Superior temporal gyrus (tissue), 1 donor: ENCODE data around the gene KRR1.
"Not testable (repeated sequence)": the region's sequence is repeated elsewhere in the genome, so short reads cannot be mapped to it uniquely, and the experiment has no call there.

Source experiments
- DNase-seq: peaks from one replicate; pipeline ENCODE4 v3.0.0-alpha.2; 2016; ENCODE audit errors: extremely low spot score

The KRR1 gene

GRCh38 chr12:75477137-75477536 lies 34.3 kb downstream of the KRR1 start:
- DNase-seq, result no peak

DNA sequence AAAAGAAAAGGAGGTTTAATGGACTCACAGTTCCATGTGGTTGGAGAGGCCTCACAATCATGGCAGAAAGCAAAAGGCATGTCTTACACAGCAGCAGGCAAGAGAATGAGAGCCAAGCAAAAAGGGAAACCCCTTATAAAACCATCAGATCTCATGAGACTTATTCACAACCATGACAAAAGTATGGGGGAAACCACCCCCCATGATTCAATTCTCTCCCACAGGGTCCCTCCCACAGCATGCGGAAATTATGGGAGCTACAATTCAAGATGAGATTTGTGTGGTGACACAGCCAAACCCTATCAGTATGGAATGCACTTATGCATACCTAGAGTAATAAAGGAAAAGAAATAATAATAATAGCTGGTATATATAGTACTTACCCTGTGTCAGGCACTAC lies 35.3 kb downstream of the KRR1 start:
- DNase-seq, result no peak

GRCh38 chr12:75474116-75474515 lies 37.3 kb downstream of the KRR1 start:
- DNase-seq, result no peak

GRCh38 chr12:75471902-75472890 lies 39.2 kb downstream of the KRR1 start:
- no peak for DNase-seq

DNA sequence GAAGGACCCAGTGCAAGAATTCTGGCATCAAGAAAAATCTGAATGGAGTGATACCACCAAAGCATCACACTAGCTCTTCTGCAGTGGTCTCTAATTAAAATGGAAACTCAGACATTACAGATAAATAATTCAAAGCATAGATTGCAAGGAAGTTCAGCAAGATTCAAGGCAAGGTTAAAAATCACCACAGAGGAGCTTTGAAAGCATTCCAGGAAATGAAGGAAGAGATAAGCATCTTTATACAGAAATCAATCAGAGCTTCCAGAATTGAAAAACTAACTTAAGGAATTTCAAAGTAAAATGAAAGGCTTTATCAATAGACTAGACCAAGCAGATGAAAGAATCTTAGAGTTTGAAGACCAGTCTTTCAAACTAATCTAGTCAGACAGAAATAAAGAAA lies 51.2 kb downstream of the KRR1 start:
- no peak for DNase-seq

- DNase-seq, result no peak
Measured at GRCh38 chr12:75459755-75460154, 51.7 kb downstream of the KRR1 start.

GRCh38 chr12:75457866-75458265 lies 53.5 kb downstream of the KRR1 start:
- DNase-seq, result not testable (repeated sequence)

DNA sequence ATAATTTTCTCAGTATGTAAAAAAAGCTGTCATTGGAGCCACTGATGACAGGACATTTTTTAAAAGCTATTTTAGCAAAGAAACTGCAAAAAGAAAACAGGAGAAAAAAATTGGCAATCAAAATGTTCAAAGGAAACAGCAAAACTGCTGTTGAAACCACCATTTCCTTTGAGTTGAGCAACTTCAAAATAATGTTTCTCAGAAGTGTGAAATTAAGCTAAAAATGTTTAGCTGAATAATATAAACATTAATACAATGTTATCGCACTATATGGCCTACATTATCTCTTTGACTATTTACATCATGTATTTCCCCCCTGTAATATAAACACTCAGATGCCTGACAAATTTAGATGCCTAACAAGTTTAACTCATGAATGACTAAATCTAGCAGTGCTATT lies 54.2 kb downstream of the KRR1 start:
- DNase-seq, result no peak

DNA sequence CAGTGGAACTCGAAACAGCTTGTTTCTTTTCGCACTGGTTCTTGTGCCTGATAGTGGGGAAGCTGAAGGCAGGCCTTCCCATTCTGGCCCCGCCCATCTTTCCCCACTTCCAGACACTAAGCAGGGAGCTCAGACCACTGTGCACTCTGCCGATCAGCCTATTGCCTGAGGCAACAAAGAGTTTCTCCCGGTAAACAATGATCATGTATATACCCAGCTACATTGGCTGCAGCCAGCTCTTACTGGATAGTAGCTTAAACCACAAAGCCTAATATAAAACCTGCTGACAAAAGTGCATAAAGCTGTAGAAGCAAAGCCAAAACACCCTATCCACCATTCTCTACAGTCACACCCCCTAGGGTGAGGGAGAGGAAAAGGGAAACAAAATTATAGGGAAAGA lies 55.6 kb downstream of the KRR1 start:
- DNase-seq, result no peak

- no peak for DNase-seq
Measured at GRCh38 chr12:75452675-75453330, 58.6 kb downstream of the KRR1 start.

GRCh38 chr12:75447691-75448393 lies 63.6 kb downstream of the KRR1 start:
- no peak for DNase-seq

DNA sequence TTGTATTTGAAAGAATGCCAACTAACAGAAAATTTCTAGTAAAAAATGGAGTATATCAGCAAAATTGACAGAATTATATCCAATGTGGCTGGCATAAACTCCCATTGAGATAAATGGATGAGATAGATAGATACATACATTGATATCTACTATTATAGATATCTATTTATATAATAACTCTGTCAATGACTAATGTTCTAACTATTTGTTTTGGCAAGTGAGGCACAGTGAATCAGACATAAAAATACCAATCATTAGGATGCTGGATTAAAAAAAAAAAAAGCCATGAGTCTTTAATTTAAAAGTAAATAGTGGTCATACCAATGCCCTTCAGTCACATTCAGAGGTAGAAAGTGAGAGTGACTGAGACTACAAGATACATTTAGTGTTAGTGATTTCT lies 64.6 kb downstream of the KRR1 start:
- DNase-seq, result no peak

GRCh38 chr12:75445137-75445507 lies 66.3 kb downstream of the KRR1 start:
- not testable (repeated sequence) for DNase-seq

DNA sequence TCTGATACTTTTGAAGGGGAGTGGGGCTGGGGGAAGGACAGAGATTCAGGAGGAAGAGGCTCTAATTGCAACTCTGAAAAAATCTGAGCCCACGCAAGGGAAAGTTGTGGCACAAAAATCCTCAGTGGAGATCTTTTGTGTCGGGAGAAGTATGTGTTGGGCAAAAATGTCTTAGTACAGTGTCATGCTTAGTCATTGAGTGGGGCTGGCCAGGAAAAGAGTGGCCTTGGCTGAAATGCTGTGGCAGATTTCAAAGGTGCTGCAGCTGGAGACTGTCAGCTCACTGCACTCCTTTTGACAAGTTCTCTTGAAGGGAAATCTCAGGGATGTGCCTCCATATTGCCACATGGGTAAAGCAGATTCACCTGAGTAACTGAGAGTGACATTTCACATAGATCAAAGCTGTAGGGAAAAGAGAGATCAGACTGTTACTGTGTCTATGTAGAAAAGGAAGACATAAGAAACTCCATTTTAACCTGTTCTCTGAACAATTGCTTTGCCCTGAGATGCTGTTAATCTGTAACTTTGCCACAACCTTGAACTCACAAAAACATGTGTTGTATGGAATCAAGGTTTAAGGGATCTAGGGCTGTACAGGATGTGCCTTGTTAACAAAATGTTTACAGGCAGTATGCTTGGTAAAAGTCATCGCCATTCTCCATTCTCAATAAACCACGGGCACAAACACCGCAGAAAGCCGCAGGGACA lies 66.8 kb downstream of the KRR1 start:
- DNase-seq, result no peak

DNA sequence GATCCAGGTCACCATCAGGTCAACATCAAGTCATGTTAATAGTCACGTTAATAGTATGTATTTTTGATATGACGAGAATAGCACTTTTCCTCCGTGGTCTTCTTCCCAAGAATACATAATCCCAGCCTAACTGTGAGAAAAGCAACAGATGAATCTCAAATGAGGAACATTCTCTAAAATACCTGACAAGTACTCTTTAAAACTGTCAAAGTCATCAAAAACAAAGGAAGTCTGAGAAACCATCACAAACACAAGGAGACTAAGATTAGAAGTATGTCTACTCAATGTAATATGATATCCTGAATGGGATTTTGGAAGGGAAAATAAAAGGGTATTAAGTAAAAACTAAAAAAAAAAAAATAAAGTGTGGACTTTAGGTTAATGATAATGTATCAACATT lies 67.7 kb downstream of the KRR1 start:
- DNase-seq, result no peak

- DNase-seq, result not testable (repeated sequence)
Measured at GRCh38 chr12:75442454-75442853, 69.0 kb downstream of the KRR1 start.

DNA sequence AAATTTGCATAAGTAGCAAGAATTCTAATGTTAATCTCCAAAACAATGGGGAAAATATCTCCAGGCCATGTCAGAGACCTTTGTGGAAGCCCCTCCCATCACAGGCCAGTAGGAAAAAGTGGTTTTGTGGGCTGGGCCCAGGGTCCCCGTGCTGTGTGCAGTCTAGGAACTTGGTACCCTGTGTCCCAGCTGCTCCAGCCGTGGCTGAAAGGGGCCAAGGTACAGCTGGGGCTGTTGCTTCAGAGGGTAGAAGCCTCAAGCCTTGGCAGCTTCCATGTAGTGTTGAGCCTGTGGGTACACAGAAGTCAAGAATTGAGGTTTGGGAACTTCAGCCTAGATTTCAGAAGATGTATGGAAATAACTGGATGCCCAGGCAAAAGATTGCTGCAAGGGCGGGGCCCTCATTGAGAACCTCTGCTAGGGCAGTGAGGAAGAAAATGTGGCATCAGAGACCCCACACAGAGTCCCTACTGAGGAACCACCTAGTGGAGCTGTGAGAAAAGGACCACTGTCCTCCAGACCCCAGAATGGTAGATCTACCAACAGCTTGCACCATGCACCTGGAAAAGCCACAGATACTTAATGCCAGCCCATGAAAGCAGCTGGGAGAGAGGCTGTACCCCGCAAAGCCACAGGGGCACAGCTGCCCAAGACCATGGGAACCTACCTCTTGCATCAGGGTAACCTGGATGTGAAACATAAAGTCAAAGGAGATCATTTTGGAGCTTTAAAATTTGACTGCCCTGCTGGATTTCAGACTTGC lies 69.5 kb downstream of the KRR1 start:
- DNase-seq, result not testable (repeated sequence)
